Measurements from ENCODE around the gene ABTB2. TPM values are rescaled to one million over a fixed set of nuclear protein-coding genes. Genes with fewer than 3 reads are reported as not detected.

The ABTB2 gene
- total and polyA plus RNA-seq, 2 experiments from 2014 or later = 2.6 to 12.1 TPM

DNA sequence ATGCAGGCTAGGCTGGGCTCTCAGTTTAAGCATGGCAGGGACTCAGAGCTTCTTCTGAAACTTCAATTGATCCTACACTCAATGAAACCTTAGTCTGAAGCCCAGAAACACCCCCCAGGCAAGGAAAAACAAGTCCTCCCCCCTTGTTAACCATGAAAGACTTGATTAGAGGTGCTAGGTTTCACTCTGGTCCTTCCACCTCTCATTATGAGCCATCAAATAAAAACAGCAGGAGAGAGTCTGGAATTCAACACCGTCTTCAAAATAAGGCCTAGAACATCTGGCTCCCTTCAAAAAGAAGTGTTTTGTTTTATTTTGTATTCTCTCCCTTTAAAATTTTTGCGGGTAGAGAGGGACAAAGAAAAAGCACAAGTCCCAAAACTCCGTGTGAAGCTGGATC, 156.7 kb downstream of the ABTB2 start:
- TF ChIP-seq ZNF114 (CRISPR knock-in tag; IDR thresholded peaks at IDR 0.05) = no peak
- no peak for TF ChIP-seq EZH2 (IDR thresholded peaks at IDR 0.05; ENCODE audit: low read depth, unreplicated experiment)
- no peak for TF ChIP-seq ZNF331 (CRISPR knock-in tag; IDR thresholded peaks at IDR 0.05; ENCODE audit: low read depth)
- TF ChIP-seq POLR2AphosphoS5 (IDR thresholded peaks at IDR 0.05; ENCODE audit: low read depth) = no peak
- no peak for TF ChIP-seq JUNB (IDR thresholded peaks at IDR 0.05; ENCODE audit: unreplicated experiment)
- no peak for TF ChIP-seq NANOG (IDR thresholded peaks at IDR 0.05; ENCODE audit: borderline replicate concordance)
- no peak for TF ChIP-seq ZNF462 (CRISPR knock-in tag; IDR thresholded peaks at IDR 0.05)
- TF ChIP-seq ETS1 (IDR thresholded peaks at IDR 0.05) = no peak
- TF ChIP-seq, protein P1, sequence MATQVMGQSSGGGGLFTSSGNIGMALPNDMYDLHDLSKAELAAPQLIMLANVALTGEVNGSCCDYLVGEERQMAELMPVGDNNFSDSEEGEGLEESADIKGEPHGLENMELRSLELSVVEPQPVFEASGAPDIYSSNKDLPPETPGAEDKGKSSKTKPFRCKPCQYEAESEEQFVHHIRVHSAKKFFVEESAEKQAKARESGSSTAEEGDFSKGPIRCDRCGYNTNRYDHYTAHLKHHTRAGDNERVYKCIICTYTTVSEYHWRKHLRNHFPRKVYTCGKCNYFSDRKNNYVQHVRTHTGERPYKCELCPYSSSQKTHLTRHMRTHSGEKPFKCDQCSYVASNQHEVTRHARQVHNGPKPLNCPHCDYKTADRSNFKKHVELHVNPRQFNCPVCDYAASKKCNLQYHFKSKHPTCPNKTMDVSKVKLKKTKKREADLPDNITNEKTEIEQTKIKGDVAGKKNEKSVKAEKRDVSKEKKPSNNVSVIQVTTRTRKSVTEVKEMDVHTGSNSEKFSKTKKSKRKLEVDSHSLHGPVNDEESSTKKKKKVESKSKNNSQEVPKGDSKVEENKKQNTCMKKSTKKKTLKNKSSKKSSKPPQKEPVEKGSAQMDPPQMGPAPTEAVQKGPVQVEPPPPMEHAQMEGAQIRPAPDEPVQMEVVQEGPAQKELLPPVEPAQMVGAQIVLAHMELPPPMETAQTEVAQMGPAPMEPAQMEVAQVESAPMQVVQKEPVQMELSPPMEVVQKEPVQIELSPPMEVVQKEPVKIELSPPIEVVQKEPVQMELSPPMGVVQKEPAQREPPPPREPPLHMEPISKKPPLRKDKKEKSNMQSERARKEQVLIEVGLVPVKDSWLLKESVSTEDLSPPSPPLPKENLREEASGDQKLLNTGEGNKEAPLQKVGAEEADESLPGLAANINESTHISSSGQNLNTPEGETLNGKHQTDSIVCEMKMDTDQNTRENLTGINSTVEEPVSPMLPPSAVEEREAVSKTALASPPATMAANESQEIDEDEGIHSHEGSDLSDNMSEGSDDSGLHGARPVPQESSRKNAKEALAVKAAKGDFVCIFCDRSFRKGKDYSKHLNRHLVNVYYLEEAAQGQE (IDR thresholded peaks at IDR 0.05; ENCODE audit: unreplicated experiment) = no peak
- TF ChIP-seq, protein P2, sequence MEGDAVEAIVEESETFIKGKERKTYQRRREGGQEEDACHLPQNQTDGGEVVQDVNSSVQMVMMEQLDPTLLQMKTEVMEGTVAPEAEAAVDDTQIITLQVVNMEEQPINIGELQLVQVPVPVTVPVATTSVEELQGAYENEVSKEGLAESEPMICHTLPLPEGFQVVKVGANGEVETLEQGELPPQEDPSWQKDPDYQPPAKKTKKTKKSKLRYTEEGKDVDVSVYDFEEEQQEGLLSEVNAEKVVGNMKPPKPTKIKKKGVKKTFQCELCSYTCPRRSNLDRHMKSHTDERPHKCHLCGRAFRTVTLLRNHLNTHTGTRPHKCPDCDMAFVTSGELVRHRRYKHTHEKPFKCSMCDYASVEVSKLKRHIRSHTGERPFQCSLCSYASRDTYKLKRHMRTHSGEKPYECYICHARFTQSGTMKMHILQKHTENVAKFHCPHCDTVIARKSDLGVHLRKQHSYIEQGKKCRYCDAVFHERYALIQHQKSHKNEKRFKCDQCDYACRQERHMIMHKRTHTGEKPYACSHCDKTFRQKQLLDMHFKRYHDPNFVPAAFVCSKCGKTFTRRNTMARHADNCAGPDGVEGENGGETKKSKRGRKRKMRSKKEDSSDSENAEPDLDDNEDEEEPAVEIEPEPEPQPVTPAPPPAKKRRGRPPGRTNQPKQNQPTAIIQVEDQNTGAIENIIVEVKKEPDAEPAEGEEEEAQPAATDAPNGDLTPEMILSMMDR (conservative IDR thresholded peaks at IDR 0.05; ENCODE audit: low read depth in 2 of 2) = no peak
- H4K20me1 ChIP-seq (replicated peaks; ENCODE audit: insufficient read depth) = no peaks in the 10 kb centered on the region; the same call in 1 of the 2 replicates
- no peaks in the 10 kb centered on the region for H3K27me3 ChIP-seq (ENCODE audit: insufficient read depth)
- no peak for ATAC-seq
- no peaks in the 10 kb centered on the region for H3K9me3 Mint-ChIP-seq
- no peak for DNase-seq (ENCODE audit: low spot score)
- no peak overlapping the region for H3K27ac Mint-ChIP-seq
- H3K4me1 ChIP-seq (ENCODE audit: insufficient read depth) = peaks cover 11% of the 10 kb centered on the region
- H3K79me2 ChIP-seq (replicated peaks; ENCODE audit: insufficient read depth) = no peaks in the 10 kb centered on the region
- H3K27me3 Mint-ChIP-seq (ENCODE audit: insufficient read depth, low read depth, poor library complexity) = peaks cover 8% of the 10 kb centered on the region
- no peak overlapping the region for H3K4me3 Mint-ChIP-seq
- H3K4me3 ChIP-seq = no peak overlapping the region
- no peaks in the 10 kb centered on the region for H3F3A ChIP-seq (replicated peaks; ENCODE audit: low read depth)
- no peaks in the 10 kb centered on the region; the same call in 1 of the 2 replicates for H3K36me3 ChIP-seq (ENCODE audit: insufficient read depth)
- no peaks in the 10 kb centered on the region for H3K9me2 ChIP-seq (ENCODE audit: insufficient read depth)
- peaks cover 44% of the 10 kb centered on the region for H3K4me1 Mint-ChIP-seq
- no peak overlapping the region for H3K27ac ChIP-seq (ENCODE audit: low read depth)
- H3K4me2 ChIP-seq = no peak overlapping the region
- peaks cover 5% of the 10 kb centered on the region; the same call in 2 of the 3 replicates for H3K36me3 Mint-ChIP-seq (ENCODE audit: low read depth)
- no peak overlapping the region for H2AFZ ChIP-seq

Data from GM23338 (cell line).